ENCODE results near the gene AUTS2. TPM values are rescaled to one million over a fixed set of nuclear protein-coding genes. Genes with fewer than 3 reads are reported as not detected.

The AUTS2 gene
- total RNA-seq, 1 donor from 2014 or later: 9.9 TPM

GRCh38 chr7:69768986-69769595, 170.8 kb downstream of the AUTS2 start:
- H3K4me3 ChIP-seq (ENCODE audit: low read depth, low read length): no peak overlapping the region
- TF ChIP-seq CTCF (IDR thresholded peaks at IDR 0.05; ENCODE audit: insufficient read depth, low read length, poor library complexity, severe bottlenecking): no peak
- no peaks in the 10 kb centered on the region for H3K27me3 ChIP-seq (ENCODE audit: control insufficient read depth, insufficient read depth, low read length)
- no peak for DNase-seq (ENCODE audit: low read depth)
- H3K36me3 ChIP-seq (ENCODE audit: control insufficient read depth, insufficient read depth, low read length): no peaks in the 10 kb centered on the region

GRCh38 chr7:69769826-69770225, 171.6 kb downstream of the AUTS2 start:
- TF ChIP-seq CTCF (IDR thresholded peaks at IDR 0.05; ENCODE audit: insufficient read depth, low read length, poor library complexity, severe bottlenecking): no peak
- Histone ChIP-seq H3K27me3 (ENCODE audit: control insufficient read depth, insufficient read depth, low read length) (no peaks in the 10 kb centered on the region), H3K4me3 (ENCODE audit: low read depth, low read length) (no peak overlapping the region), H3K36me3 (ENCODE audit: control insufficient read depth, insufficient read depth, low read length) (no peaks in the 10 kb centered on the region)
- no peak for DNase-seq (ENCODE audit: low read depth)

DNA sequence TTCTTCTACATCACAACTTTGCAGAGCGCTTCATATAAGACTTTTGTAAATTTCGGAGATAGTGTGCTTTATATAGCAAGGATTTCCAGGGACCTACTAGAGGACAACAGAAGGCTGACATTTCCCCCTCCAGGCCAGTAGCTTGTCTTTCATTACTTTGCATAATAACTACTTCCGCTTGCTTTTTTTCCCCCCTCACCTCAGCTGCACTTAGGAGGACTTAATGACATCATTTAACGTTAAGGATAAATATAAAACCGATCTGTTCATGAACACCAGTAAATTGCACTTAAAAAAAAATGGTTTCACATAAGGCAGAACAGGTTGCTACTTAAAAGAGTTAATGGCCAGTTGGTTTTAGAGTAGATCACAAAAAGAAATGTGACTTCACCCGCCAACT, 172.3 kb downstream of the AUTS2 start:
- no peak for DNase-seq (ENCODE audit: low read depth)
- no peaks in the 10 kb centered on the region for H3K27me3 ChIP-seq (ENCODE audit: control insufficient read depth, insufficient read depth, low read length)
- TF ChIP-seq CTCF (IDR thresholded peaks at IDR 0.05; ENCODE audit: insufficient read depth, low read length, poor library complexity, severe bottlenecking): no peak
- H3K4me3 ChIP-seq (ENCODE audit: low read depth, low read length): no peak overlapping the region
- no peaks in the 10 kb centered on the region for H3K36me3 ChIP-seq (ENCODE audit: control insufficient read depth, insufficient read depth, low read length)

- Histone ChIP-seq H3K27me3 (ENCODE audit: control insufficient read depth, insufficient read depth, low read length) (no peaks in the 10 kb centered on the region), H3K4me3 (ENCODE audit: low read depth, low read length) (no peak overlapping the region), H3K36me3 (ENCODE audit: control insufficient read depth, insufficient read depth, low read length) (no peaks in the 10 kb centered on the region)
- no peak for TF ChIP-seq CTCF (IDR thresholded peaks at IDR 0.05; ENCODE audit: insufficient read depth, low read length, poor library complexity, severe bottlenecking)
- DNase-seq (ENCODE audit: low read depth): no peak
These were observed 174.6 kb downstream of the AUTS2 start for GRCh38 chr7:69772718-69773436.

GRCh38 chr7:69773535-69774225, 175.4 kb downstream of the AUTS2 start:
- DNase-seq (ENCODE audit: low read depth): no peak
- Histone ChIP-seq H3K4me3 (ENCODE audit: low read depth, low read length) (no peak overlapping the region), H3K27me3 (ENCODE audit: control insufficient read depth, insufficient read depth, low read length) (no peaks in the 10 kb centered on the region), H3K36me3 (ENCODE audit: control insufficient read depth, insufficient read depth, low read length) (no peaks in the 10 kb centered on the region)
- no peak for TF ChIP-seq CTCF (IDR thresholded peaks at IDR 0.05; ENCODE audit: insufficient read depth, low read length, poor library complexity, severe bottlenecking)

Measured in kidney epithelial cell (primary cell).